GM19099 (cell line): ENCODE results near the gene TBX2.

Experiments
- POLR2A ChIP-seq: IDR thresholded peaks from 3 replicates; pipeline ENCODE4 v1.6.1; 2011; ENCODE audit warnings: low read depth; ENCODE audit not compliant: insufficient read length; ENCODE audit errors: extremely low read depth

The TBX2 gene

DNA sequence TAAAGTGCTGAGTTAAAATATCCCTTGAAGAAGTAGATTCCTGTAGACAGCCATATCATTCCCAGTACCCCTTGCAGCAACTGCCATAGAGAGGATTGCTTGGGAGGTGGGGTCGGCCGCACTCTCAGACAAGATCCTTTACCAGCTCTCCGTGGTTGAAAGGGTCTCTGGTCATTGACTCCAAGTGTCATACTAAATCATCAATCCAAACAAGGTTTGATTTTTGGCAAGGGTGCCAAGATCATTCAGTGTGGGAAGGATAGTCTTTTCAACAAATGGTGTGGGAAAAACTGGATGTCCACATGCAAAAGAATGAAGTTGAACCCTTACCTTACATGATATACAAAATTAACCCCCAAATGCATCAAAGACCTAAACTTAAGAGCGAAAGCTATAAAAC, 21.8 kb downstream of the TBX2 start:
- no peak for TF ChIP-seq POLR2A

DNA sequence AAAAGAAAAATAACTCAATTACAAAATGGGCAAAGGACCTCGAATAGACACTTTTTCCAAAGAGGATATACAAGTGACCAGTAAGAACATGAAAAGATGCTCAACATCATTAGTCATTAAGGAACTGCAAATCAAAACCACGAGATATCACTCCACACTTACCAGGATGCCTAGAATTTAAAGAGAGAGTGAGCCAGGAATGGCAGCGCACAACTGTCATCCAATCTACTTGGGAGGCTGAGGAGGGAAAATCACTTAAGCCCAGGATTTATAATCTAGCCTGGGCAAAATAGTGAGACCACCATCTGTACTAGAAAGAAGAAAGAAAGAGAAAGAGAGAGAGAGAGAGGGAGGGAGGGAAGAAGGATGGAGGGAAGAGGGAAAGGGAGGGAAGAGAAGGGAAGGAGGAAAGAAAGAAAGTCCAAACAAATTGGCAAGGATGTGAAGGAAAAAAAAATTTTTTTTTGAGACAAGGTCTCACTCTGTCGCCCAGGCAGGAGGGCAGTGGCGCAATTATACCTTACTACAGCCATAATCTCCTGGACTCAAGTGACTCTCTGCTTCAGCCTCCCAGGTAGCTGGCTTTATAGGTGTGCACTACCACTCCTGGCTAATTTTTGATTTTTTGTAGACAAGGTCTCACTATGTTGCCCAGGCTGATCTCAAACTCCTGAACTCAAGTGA, 22.6 kb downstream of the TBX2 start:
- no peak for TF ChIP-seq POLR2A

DNA sequence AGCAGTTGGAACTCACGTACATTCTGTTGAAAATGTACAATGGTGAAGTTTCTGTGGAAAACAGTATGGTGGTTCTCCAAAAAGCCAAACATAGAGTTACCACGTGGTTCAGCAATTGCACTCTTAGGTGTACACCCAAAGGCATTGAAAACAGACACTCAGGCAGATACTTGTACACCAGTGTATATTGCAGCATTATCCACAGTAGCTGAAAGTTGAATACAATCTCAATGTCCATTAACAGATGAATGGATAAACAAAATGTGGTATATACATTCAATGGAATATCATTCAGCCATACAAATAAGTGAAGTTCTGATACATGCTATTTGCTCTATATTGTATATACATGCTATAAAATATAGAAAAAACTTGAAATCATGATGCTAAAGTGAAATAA, 23.2 kb downstream of the TBX2 start:
- TF ChIP-seq POLR2A, result no peak

DNA sequence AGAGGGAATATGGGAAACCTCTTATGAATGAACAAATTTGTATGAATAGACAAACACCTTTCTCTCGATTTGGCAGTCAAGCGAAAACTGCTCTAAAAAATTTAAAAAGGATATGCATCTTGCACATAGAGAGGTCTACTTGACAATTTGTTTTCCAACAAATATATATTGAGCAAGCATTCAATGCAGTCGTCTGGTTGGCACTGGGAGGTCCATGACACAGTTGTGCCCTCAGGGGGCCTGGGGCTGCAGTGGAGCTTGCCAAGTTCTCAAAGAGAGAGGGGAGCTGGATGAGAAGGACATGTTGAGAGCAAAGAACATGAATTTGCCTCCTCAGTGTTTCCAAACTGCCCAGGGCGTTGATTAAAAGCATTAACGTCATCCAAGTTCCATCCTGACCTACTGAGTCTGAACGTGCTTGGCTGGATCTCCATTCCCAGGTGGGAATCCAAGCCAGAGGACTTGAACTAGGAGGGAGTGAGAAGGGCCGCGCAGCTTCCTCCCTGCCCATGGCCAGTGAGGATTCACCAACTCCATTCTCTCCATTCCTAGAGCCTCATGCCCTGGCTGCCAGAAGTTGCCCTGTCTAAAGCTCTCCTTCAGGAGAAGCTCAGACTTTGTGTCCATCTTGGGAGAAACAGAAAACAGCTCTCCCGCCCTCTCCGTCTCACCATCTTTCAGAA, 24.5 kb downstream of the TBX2 start:
- no peak for TF ChIP-seq POLR2A

DNA sequence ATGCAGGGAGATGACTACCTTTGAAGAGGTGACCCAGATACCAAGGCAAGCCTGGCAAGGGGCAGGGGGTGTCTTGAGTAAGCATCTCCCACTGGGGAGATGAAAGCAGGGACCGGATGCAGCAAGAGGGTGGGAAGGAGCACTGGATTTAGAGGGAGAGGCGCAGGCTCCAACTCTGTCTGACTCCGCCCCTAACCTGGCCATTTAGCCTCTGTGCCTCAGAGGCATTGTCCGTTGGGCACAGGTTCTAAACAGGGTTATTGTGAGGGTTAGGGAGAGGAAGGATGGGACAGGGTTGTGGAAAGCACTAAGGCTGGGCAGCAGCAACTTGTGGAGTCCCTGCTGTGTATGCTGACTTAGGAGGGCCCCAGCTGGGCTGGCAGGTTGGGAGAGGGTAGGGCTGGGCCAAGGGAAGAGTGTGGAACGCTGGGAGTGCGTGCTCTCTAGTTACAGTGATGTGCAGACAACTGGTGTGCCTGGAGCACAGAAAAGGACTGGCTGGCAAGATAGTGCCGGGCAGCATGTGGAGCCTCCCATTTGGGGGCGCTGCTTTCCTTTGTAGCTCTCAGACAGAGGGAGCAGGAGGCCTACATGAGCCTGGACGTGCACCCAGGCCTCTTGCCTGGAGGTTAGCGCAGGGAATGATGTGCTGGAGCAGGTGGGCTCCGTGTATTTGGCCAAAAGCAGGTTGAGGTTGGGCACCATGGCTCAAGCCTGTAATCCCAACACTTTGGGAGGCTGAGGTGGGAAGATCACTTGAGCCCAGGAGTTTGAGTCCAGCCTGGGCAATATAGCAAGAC, 26.2 kb downstream of the TBX2 start:
- no peak for TF ChIP-seq POLR2A

DNA sequence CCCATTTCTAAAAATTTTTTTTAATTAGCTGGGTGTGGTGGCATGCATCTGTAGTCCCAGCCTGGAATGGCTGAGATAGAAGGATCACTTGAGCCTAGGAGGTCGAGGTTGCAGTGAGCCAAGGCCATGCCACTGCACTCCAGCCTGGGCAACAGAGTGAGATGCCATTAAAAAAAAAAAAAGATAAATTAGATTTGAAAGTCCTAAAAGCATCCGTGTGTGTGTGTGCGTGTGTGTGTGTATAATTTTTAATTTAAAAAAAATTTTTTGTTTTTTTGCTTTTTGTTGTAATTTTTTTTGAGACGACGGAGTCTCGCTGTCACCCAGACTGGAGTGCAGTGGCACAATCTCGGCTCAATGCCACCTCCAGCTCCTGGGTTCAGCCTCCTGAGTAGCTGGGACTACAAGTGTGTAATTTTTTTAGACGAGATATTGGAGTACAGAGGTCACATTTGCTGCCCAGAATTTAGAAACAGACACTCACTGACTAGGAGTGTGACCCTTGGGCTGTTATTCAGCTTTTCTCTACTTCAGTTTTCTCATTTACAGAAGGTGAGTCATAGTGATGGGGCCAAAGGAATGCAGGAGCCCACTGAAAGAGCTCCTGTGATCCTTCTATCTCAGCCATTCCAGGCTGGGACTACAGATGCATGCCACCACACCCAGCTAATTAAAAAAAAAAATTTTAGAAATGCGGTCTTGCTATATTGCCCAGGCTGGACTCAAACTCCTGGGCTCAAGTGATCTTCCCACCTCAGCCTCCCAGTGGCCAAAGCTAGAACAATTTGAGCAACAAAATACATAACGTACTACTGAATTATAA, 27.1 kb downstream of the TBX2 start:
- no peak for TF ChIP-seq POLR2A

DNA sequence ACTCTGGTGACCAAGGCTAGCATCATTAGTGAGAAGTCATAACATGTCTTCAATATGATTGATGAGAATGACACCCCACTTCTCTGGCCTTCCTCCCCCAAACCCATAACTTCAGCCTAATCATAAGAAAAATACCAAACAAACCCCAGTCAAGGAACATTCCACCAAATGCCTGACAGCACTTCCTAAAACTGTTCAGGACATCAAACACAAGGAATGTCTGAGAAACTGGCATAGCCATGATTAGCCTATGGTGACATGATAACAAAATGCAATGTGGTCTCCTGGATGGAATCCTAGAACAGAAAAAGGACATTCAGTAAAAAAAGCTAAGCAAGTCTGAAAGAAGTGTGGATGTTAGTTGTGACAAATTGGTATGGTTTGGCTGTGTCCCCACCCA, 27.9 kb downstream of the TBX2 start:
- no peak for TF ChIP-seq POLR2A

DNA sequence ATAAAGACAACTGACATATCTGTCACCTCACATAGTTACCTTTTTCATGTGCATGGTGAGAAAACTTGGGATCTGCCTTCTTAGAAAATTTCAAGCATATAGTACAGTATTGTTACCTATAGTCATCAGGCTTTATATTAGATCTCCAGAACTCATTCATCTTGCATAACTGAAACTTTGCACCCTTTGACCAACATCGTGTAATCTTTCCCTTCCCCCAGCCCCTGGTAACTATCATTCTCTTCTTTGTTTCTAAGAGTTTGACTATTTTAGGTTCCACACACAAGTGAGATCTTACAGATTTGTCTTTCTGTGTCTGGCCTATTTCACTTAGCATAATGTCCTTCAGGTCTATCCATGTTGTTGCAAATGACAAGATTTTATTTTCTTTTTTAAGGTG, 29.6 kb downstream of the TBX2 start:
- TF ChIP-seq POLR2A, result no peak

DNA sequence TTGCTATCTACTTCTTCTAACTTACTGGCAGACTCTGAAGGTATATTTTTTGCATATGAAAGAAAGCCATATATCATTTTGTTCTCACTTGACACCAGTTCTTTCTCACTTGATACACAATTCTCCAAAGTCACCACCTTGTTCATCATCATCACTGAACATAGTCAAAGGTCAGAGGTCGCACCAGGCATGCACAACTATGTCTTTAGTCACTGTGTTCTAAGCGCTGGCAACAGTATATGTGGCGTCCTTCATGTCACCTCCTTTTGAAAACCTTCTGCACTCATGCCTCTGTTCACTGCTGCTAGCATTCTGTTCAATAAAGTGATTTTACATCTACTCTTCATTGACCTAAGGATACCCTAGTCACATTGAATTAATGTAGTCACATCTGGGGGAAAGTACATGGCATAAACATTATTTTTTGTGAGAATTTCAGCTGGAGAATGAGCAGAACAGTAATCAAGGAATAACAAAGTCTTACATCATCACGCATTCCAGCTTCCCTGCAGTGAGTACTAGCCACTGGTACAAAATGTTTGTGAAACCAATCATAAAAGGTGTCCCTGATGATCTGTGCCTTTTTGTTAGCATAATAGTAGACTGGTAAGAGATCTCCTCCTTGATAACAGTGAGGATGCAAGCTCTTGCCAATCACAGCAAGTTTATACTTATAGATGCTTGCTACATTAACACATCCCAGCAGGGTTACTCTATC, 32.1 kb downstream of the TBX2 start:
- no peak for TF ChIP-seq POLR2A

DNA sequence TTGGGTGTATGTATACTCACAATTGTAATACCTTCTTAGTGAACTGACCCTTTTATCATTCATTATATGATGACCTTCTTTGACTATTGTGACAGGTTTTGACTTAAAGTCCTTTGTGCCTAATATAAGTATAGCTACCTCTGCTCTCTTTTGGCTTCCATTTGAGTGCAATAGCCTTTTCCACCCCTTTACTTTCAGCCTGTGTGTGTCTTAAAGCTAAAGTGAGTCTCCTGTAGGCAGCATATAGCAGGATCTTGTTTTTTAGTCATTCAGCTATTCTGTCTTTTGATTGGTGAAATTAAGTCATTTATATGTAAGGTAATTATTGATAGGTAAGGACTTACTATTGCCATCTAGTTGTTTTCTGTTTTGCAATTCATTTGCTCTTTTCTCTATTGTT, 36.6 kb downstream of the TBX2 start:
- no peak for TF ChIP-seq POLR2A

DNA sequence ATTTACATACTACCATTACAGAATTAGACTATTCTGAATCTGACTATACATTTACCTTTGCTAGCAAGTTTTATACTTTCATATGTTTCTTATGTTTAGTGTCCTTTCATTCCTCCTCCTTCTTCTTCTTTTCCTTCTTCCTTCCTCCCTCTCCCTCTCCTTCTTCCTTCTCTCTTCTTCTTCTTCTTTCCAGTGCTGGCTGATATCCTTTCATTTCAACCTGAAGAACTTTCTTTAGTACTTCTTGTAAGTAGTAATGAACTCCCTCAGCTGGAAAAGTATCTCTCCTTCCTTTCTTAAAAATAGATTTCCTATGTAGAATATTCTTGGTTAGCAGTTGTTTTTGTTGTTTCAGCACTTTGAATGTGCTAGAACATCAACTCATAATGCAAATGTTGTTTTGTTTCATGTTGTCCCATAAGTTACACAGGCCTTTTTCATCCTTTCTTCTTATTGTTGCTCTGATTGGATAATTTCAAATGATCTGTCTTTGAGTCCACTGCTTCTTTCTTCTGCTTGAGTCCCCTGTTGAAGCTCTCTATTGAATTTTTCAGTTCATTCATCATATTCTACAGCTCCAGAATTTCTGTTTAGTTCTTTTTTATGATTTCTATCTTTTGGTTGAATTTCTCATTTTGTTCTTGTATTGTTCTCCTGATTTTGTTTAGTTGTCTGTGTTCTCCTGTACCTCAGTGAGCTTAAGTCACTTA, 37.5 kb downstream of the TBX2 start:
- TF ChIP-seq POLR2A, result no peak

DNA sequence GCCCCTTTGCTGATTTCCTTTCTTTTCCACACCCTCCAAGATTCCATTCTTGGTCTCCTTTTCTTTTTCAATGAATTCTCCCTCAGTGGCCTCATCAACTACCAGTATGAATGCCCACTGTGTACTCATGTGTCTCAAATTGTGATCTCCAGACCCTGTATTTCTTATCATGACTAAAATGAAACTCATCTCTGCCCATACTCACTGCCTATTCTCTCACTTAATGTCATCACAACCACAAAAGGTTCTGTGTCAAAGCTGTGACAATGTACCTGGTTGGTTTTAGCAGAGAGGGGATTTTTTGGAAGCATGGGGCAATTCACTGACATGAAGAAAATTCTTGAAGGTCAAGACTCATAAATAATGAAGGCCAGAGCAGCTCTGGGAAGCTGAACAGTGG, 41.1 kb downstream of the TBX2 start:
- no peak for TF ChIP-seq POLR2A

DNA sequence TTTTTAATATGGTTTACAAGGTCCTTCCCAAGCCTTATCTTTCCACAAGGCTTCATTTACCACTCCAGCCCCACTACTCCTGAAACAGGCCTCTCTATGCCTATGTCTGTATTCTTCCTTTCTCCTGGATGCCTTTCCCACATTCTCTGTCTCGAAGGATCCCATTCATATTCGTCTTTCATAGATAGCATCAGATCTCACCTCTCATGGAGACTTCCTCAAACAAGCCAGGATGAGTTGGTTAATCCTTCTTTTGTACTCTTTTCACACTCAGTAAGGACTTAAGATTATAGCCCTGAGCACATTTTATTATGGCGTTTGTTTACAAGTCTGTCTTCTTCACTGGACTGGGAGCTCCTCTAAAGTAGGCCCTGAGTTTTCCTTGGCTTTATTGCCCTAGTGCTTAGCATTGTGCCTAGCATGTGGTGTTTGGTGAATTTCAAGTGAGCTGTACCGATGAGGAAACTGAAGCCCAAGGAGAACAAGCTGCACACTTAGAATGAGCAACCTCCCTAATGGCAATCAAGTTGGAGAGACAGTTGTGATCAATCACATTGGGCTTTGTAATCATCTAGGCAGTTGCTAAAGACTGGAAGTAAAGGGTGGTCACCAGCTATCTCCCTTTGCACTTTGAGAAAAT, 42.6 kb downstream of the TBX2 start:
- no peak for TF ChIP-seq POLR2A
